Skeletal muscle tissue (tissue), 4 donors: ENCODE results near the gene SNRNP35. TPM values are rescaled to one million over a fixed set of nuclear protein-coding genes. Genes with fewer than 3 reads are reported as not detected.

ENCODE experiments used
- H3K27ac ChIP-seq: one replicate; pipeline ENCODE4 v1.7.0; 2013; ENCODE audit warnings: mild to moderate bottlenecking, low read depth, low read length, inconsistent platforms
- H3K27me3 ChIP-seq, 3 donors: one replicate each; pipeline ENCODE4 v1.7.0; 2013; ENCODE audit warnings: low read length in 3 of 3; ENCODE audit not compliant: control insufficient read depth in 3 of 3, insufficient read depth in 3 of 3
- H3K36me3 ChIP-seq, 3 donors: one replicate each; pipeline ENCODE4 v1.7.0; 2013; ENCODE audit warnings: low read length in 3 of 3; ENCODE audit not compliant: control insufficient read depth in 3 of 3, insufficient read depth in 3 of 3
- H3K4me1 ChIP-seq, 3 donors: one replicate each; pipeline ENCODE4 v1.7.0; 2013; ENCODE audit warnings: low read length in 3 of 3, mild to moderate bottlenecking in 3 of 3; ENCODE audit not compliant: control insufficient read depth in 3 of 3, insufficient read depth in 3 of 3
- H3K4me3 ChIP-seq, 3 donors: one replicate each; pipeline ENCODE4 v1.7.0; 2013; ENCODE audit warnings: low read length in 3 of 3
- H3K9ac ChIP-seq, 3 donors: one replicate each; pipeline ENCODE4 v1.7.0; 2013; ENCODE audit warnings: low read length in 3 of 3, mild to moderate bottlenecking in 3 of 3, moderate library complexity in 2 of 3, low read depth in 1 of 3
- H3K9me3 ChIP-seq, 3 donors: one replicate each; pipeline ENCODE4 v1.7.0; 2013; ENCODE audit warnings: low read length in 3 of 3; ENCODE audit not compliant: control insufficient read depth in 3 of 3
- total RNA-seq: library from RNA; depleted of rRNA; stranded (reverse); fragments of >200 nt; gene quantifications from one replicate; pipeline ENCODE4 v1.2.3, GENCODE V29; 2014
- donor health status: Osteomylitis.

Gene SNRNP35
- total RNA-seq, 1 donor from 2014 or later = 15.7 TPM

DNA sequence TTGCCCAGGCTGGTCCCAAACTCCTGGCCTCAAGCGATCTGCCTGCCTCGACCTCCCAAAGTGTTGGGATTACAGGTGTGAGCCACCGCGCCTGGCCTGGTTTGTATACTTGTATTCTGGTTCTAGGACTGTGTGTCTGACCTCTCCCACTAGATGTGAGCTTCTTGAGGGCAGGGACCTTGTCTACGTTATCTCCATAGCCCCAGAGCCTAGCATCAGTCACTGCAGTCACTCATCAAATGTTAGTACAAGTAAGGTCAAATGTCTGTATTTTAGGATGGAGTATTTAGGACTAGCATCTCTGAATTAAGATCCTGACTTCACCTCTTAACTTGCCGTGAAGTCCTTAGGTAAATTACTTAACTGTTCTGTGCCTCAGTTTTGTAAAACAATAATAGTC is 24.3 kb upstream of the SNRNP35 start:
- Histone ChIP-seq H3K36me3 (peaks cover 2 to 4% (median 3%) of the 10 kb centered on the region in 3 donors), H3K27ac (no peak overlapping the region), H3K4me3 (no peak overlapping the region), H3K9ac (no peak overlapping the region), H3K9me3 (no peaks in the 10 kb centered on the region), H3K4me1 (peaks cover 8 to 17% (median 10%) of the 10 kb centered on the region in 3 donors), H3K27me3 (no peaks in the 10 kb centered on the region)

DNA sequence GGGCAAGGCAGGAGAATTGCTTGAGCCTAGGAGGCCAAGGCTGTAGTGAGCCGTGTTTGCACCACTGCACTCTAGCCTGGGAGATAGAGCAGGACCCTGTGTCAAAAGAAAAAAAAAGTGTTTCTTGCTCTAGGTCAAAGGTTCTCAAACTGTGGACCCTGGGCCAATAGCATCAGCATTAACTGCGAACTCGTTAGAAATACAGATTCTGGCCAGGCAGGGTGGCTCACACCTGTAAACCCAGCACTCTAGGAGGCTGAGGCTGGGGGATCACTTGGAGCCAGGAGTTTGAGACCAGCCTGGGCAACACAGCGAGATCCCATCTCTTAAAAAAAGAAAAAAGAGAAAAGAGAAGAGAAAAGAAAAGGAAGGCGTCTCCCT is 22.3 kb upstream of the SNRNP35 start:
- Histone ChIP-seq H3K27me3 (no peaks in the 10 kb centered on the region), H3K27ac (no peak overlapping the region), H3K36me3 (no peaks in the 10 kb centered on the region), H3K9ac (peak overlapping the region; percentile 81 to 88 (median 85)), H3K9me3 (no peaks in the 10 kb centered on the region), H3K4me3 (peak overlapping the region; percentile 80 to 92 (median 91)), H3K4me1 (peaks cover 8 to 17% (median 10%) of the 10 kb centered on the region in 3 donors)

DNA sequence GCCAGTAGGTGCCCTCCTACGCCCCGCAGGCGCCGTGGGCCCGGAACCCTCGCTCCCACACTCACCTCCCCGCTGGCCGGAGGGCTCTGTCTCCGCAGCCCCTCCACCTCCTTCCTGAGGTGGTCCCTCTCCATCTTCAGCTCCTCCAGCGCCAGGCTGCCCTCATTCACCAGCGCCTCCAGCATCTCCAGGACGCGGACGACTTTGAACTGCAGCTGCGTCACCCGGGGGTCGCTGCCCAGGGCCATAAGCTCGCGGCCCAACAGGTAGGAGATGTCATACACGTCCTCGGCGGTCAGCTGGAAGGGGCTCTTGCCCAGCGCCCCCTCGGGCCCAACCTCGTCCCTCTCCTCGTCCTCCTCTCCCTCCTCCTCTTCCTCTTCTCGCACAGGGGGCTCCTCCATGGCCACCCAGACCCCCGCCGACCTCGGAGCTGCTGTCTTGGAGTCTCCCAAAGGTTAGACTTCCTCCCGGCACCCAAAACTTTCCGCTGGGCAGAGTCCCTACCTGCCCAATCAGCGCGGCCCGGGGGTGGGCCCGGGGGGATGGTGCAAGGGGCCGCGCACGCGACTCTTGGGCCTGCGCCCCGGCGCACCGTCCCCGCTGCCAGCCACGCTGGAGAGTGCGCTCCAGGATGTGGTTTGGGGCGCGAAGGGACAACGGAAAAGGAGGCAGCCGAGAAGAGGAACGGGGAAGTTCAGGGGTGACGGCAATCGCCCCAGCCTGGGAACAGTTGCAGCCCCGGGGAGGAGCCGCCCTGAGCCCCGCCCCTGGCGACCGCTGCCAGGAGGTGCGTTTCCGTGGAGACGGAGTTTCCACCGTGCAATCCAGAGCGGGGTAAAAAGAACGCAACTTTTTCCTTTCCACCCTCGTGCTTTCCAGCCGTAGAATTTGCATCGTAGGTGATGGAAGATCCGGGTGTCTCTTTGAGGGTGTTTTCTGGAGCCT is 21.6 kb upstream of the SNRNP35 start, which contains the start of gene RILPL2:
TSS of gene RILPL2 (minus strand) at position 668 of the 948 bp plus-strand sequence. CDS start at position 404, 264 bp downstream.
- Histone ChIP-seq H3K4me3 (peak within 1 kb of the TSS; percentile 80 to 92 (median 91)), H3K4me1 (peaks cover 8 to 17% (median 10%) of the 10 kb centered on the region in 3 donors), H3K9me3 (no peaks in the 10 kb centered on the region), H3K9ac (peak within 1 kb of the TSS; percentile 81 to 88 (median 85)), H3K27me3 (no peaks in the 10 kb centered on the region), H3K27ac (peak within 1 kb of the TSS; percentile 58), H3K36me3 (no peaks in the 10 kb centered on the region)

DNA sequence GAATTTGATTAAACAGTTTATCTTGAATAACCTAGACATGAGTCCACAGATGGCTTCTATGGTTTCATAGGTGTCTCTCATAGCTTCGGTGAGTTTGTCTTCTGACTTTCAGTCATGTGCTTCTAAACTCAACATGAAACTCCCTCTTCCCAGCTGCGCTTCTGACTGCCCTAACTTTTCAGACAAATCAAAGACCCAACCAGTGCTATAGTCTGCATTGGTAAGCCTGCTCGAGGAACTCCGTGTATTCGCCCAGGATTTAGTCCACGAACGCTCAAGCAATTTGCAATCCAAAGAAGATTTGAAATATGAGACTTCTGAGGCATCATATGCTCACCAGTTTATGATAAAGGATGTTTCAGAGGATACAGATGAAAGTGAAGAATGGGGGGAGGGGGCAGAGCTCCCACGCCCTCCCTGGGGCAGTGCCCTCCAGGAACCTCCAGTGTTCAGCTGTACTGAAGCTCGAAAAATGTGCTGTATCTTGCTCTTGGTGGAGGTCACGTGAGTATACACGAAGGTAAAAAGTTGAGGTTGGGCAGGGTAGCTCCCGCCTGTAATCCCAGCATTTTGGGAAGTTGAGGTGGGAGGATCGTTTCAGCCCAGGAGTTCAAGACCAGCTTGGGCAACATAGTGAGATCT is 16.3 kb upstream of the SNRNP35 start:
- H3K9ac ChIP-seq = no peak overlapping the region
- peaks cover 3 to 10% (median 5%) of the 10 kb centered on the region in 3 donors for H3K4me1 ChIP-seq
- no peak overlapping the region for H3K4me3 ChIP-seq
- no peak overlapping the region for H3K27ac ChIP-seq
- H3K36me3 ChIP-seq = no peaks in the 10 kb centered on the region
- H3K9me3 ChIP-seq = no peaks in the 10 kb centered on the region
- no peaks in the 10 kb centered on the region for H3K27me3 ChIP-seq

DNA sequence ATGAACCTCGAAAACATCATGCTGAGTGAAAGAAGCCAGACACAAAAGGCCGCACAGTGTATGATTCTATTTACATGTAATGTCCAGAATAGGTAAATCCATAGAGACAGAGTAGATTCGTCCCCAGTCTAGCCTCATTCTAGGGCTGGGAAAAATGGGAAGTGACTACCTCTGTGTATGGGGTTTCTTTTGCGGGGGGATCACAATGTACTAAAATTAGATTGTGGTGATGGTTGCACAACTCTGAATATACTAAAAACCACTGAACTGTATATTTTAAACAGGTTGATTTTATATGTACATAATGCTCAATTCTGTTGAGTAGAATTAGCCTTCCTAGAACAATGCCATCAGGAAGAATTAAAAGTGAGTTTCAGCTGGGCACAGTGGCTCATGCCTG is 15.2 kb upstream of the SNRNP35 start:
- no peaks in the 10 kb centered on the region for H3K27me3 ChIP-seq
- H3K36me3 ChIP-seq = no peaks in the 10 kb centered on the region
- H3K9me3 ChIP-seq = no peaks in the 10 kb centered on the region
- no peak overlapping the region for H3K27ac ChIP-seq
- no peak overlapping the region for H3K4me3 ChIP-seq
- peaks cover 0 to 7% (median 0%) of the 10 kb centered on the region in 3 donors for H3K4me1 ChIP-seq
- no peak overlapping the region for H3K9ac ChIP-seq

DNA sequence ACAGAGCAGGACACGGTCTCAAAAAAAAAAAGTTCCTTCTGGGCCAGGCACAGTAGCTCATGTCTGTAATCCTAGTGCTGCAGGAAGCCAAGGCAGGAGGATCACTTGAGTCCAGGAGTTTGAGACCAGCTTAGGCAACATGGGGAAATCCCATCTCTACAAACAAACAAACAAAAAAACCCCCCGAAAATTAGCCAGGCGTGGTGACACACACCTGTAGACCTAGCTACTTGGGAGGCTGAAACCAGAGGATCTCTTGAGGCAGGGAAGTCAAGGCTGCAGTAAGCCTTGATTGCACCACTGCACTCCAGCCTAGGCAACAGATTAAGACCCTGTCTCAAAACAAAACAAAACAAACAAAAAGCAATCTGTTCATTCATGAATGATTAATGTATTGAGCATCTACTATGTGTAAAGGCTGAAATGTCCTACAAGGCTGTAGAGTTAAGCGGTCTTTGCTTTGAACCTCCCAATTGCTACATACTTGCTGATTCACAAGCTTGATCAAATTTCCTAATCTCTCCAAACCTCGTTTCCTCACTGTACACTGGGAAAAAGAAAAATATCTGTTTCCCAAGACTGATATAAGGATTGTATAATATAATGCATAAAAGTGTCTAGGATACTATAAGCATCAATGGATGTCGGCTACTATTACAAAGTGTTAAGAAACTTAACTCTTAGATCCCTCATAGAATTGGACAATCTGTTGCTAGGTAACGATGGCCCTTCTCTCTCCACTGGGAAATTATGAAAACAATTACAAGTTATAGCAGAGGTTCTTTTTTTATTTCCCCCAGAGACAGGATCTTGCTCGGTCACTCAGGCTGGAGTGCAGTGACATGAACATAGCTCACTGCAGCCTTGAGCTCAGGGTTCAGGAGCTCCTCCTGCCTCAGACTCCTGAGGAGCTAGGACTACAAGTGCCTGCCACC is 13.6 kb upstream of the SNRNP35 start:
- Histone ChIP-seq H3K9ac (no peak overlapping the region), H3K27ac (no peak overlapping the region), H3K27me3 (no peaks in the 10 kb centered on the region), H3K36me3 (no peaks in the 10 kb centered on the region), H3K9me3 (no peaks in the 10 kb centered on the region), H3K4me3 (no peak overlapping the region), H3K4me1 (peaks cover 0 to 7% (median 0%) of the 10 kb centered on the region in 3 donors)

DNA sequence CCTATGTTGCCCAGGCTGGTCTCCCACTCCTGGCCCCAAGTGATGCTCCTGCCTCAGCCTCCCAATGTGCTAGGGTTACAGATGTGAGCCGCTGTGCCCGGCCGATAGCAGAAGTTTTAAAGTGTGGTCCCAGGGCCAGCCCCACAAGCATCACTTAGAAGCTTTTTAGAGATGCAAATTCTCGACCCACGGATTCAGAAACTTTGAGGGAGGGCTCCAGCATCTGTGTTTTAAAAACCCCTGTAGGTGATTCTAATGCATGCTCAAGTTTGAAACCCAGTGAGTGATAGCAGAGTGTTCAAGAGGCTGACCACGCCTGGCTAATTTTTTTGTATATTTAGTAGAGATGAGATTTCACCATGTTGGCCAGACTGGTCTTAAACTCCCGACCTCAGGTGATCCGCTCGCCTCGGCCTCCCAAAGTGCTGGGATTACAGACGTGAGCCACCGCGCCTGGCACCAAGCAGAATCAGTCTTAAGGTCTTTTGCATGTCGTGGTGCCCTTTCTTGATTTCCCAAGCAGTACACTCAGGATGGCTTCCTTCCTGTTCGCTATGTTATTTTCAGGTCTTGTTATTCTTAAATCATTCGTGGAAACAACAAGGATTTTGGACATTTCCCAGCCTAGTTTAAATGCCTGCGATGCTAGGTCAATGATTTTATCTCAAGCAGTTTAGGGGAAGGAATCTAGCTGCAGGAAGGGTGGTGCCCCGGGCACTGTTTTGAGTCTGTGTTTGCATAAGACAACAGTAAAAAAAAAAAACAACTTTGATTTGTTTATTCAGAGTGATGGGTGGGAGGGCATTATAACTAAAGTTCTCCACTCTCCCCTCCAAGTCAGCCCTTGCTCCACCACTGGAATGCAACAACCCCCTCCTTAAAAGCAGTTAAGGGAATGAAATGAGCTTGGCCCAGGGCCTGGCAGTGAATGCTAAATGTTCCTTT is 12.3 kb upstream of the SNRNP35 start:
- Histone ChIP-seq H3K36me3 (no peaks in the 10 kb centered on the region), H3K27ac (no peak overlapping the region), H3K27me3 (no peaks in the 10 kb centered on the region), H3K4me1 (peaks cover 0 to 7% (median 0%) of the 10 kb centered on the region in 3 donors), H3K9ac (no peak overlapping the region), H3K4me3 (no peak overlapping the region), H3K9me3 (no peaks in the 10 kb centered on the region)

DNA sequence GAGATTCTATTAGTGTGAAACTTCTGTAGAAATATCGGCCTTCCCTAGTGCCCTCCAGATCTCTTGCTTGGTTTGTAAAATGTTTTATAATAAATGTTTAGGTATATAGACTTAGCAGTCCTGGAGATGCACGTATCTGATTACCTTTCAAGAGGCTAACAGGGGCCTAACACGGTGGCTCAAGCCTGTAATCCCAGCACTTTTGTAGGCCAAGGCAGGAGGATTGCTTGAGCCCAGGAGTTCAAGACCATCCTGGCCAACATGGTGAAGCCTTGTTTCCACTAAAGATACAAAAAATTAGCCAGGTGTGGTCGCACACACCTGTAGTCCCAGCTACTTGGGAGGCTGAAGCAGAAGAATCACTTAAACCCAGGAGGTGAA is 11.6 kb upstream of the SNRNP35 start:
- Histone ChIP-seq H3K9ac (no peak overlapping the region), H3K36me3 (no peaks in the 10 kb centered on the region), H3K4me3 (no peak overlapping the region), H3K4me1 (peaks cover 0 to 7% (median 0%) of the 10 kb centered on the region in 3 donors), H3K9me3 (no peaks in the 10 kb centered on the region), H3K27ac (no peak overlapping the region), H3K27me3 (no peaks in the 10 kb centered on the region)
